Loucy (cell line): ENCODE measurements around the gene P2RX7.

Source experiments
- H2AFZ ChIP-seq: fragments of 200-600 bp; sonication (generic); 2 replicates; pipeline ENCODE4 v1.6.0; 2016; ENCODE audit warnings: antibody characterized with exemption, mild to moderate bottlenecking, low read length, moderate library complexity
- H3F3A ChIP-seq: fragments of 200-600 bp; 2 replicates; pipeline ENCODE4 v1.6.0; 2016; ENCODE audit warnings: antibody characterized with exemption, low read depth, mild to moderate bottlenecking
- H3K27me3 ChIP-seq: fragments of 200-600 bp; sonication (generic); 2 replicates; pipeline ENCODE4 v1.6.1; 2014; ENCODE audit warnings: low read length, mild to moderate bottlenecking; ENCODE audit not compliant: insufficient read depth, poor library complexity, severe bottlenecking
- H3K36me3 ChIP-seq: fragments of 200-600 bp; sonication (generic); 2 replicates; pipeline ENCODE4 v1.6.1; 2016; ENCODE audit warnings: low read length; ENCODE audit not compliant: insufficient read depth
- H3K4me1 ChIP-seq: fragments of 200-600 bp; sonication (generic); 2 replicates; pipeline ENCODE4 v1.5.1; 2014; ENCODE audit warnings: low read length, mild to moderate bottlenecking; ENCODE audit not compliant: insufficient read depth, poor library complexity, severe bottlenecking
- H3K4me2 ChIP-seq: fragments of 200-600 bp; sonication (generic); 2 replicates; pipeline ENCODE4 v1.6.0; 2014; ENCODE audit warnings: antibody characterized with exemption, low read length, low read depth, mild to moderate bottlenecking; ENCODE audit not compliant: poor library complexity, severe bottlenecking
- H3K4me3 ChIP-seq: fragments of 200-600 bp; sonication (generic); 2 replicates; pipeline ENCODE4 v1.5.1; 2014; ENCODE audit warnings: low read length, mild to moderate bottlenecking, mixed read lengths; ENCODE audit not compliant: poor library complexity, severe bottlenecking
- H3K79me2 ChIP-seq: fragments of 200-600 bp; sonication (generic); 2 replicates; pipeline ENCODE4 v1.6.1; 2014; ENCODE audit warnings: low read length; ENCODE audit not compliant: insufficient read depth
- H3K9ac ChIP-seq: fragments of 200-600 bp; sonication (generic); 2 replicates; pipeline ENCODE4 v1.6.0; 2014; ENCODE audit warnings: mild to moderate bottlenecking, low read depth, low read length, moderate library complexity; ENCODE audit not compliant: poor library complexity, severe bottlenecking
- H3K9me2 ChIP-seq: fragments of 200-600 bp; sonication (generic); replicated peaks from 2 replicates; pipeline ENCODE4 v1.6.1; 2016; ENCODE audit warnings: low read depth, low read length, mixed read lengths
- H3K9me3 ChIP-seq: fragments of 200-600 bp; sonication (generic); 2 replicates; pipeline ENCODE4 v1.6.1; 2014; ENCODE audit warnings: mild to moderate bottlenecking, antibody characterized with exemption, low read length, low read depth; ENCODE audit not compliant: insufficient read depth
- H4K20me1 ChIP-seq: fragments of 200-600 bp; sonication (generic); 2 replicates; pipeline ENCODE4 v1.6.0; 2014; ENCODE audit warnings: antibody characterized with exemption, low read length, mild to moderate bottlenecking; ENCODE audit not compliant: insufficient read depth, poor library complexity, severe bottlenecking
- CTCF ChIP-seq: fragments of 200-600 bp; sonication (generic); conservative IDR thresholded peaks from 2 replicates; pipeline ENCODE4 v1.5.1; 2014; ENCODE audit warnings: mild to moderate bottlenecking, antibody characterized with exemption, low read length
- EZH2phosphoT487 ChIP-seq: fragments of 200-600 bp; IDR thresholded peaks from 2 replicates; pipeline ENCODE4 v1.6.1; 2018; ENCODE audit warnings: antibody characterized with exemption, mild to moderate bottlenecking, moderate library complexity, borderline replicate concordance

The P2RX7 gene

DNA sequence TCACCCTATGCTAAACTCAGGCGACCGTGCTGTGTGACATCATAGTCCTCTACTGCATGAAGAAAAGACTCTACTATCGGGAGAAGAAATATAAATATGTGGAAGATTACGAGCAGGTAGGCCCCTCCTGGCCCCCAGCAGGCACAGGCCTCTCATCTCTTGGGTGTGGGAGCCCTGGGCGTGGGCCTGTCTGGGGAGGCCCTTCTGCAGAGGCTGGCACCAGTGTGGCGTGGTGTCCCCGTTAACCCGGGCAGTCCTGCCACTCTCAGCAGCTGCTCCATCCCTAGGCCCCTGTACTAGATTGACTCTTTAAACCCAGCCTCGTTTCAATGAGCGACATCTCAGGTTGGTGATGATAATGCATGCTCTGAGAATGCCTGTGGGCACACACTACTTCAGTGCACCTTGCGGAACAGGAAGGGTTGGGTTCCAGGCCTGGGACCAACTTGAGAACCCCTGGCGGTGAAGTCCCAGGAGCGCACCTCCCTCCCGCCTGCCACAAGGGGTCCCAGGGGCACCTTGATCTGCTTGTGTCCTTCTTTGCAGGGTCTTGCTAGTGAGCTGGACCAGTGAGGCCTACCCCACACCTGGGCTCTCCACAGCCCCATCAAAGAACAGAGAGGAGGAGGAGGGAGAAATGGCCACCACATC, 100.4 kb downstream of the P2RX7 start:
- Histone ChIP-seq H3F3A (no peaks in the 10 kb centered on the region), H4K20me1 (no peaks in the 10 kb centered on the region), H3K9me3 (no peaks in the 10 kb centered on the region), H3K36me3 (no peaks in the 10 kb centered on the region), H3K27me3 (no peaks in the 10 kb centered on the region), H3K79me2 (no peaks in the 10 kb centered on the region), H2AFZ (no peak overlapping the region), H3K9me2 (no peaks in the 10 kb centered on the region), H3K9ac (no peak overlapping the region), H3K4me2 (no peak overlapping the region), H3K4me3 (no peak overlapping the region), H3K4me1 (peaks cover 3% of the 10 kb centered on the region)
- TF ChIP-seq CTCF: no peak; the same call in 1 of the 2 replicates
- TF ChIP-seq EZH2phosphoT487: no peak

- H3K9me2 ChIP-seq: no peaks in the 10 kb centered on the region
- no peak for TF ChIP-seq CTCF
- TF ChIP-seq EZH2phosphoT487: no peak
- peaks cover 9% of the 10 kb centered on the region for H3K4me1 ChIP-seq
- no peak overlapping the region for H2AFZ ChIP-seq
- no peaks in the 10 kb centered on the region for H3K36me3 ChIP-seq
- H3F3A ChIP-seq: no peaks in the 10 kb centered on the region
- H3K9ac ChIP-seq: no peak overlapping the region
- no peaks in the 10 kb centered on the region for H4K20me1 ChIP-seq
- no peaks in the 10 kb centered on the region for H3K27me3 ChIP-seq
- no peaks in the 10 kb centered on the region for H3K9me3 ChIP-seq
- H3K4me3 ChIP-seq: no peak overlapping the region
- H3K79me2 ChIP-seq: no peaks in the 10 kb centered on the region
- H3K4me2 ChIP-seq: no peak overlapping the region
Measured at GRCh38 chr12:121233628-121234020, 100.9 kb downstream of the P2RX7 start.

GRCh38 chr12:121236776-121237175, 104.1 kb downstream of the P2RX7 start:
- Histone ChIP-seq H3K27me3 (no peaks in the 10 kb centered on the region), H2AFZ (no peak overlapping the region), H4K20me1 (no peaks in the 10 kb centered on the region), H3F3A (no peaks in the 10 kb centered on the region), H3K79me2 (no peaks in the 10 kb centered on the region), H3K36me3 (no peaks in the 10 kb centered on the region), H3K4me2 (no peak overlapping the region), H3K9me2 (no peaks in the 10 kb centered on the region), H3K9ac (no peak overlapping the region), H3K4me1 (peaks cover 40% of the 10 kb centered on the region), H3K4me3 (no peak overlapping the region), H3K9me3 (no peaks in the 10 kb centered on the region)
- TF ChIP-seq CTCF (no peak), EZH2phosphoT487 (no peak)
